A673 (cell line): ENCODE results near the gene PPP1R2B. TPM values are rescaled to one million over a fixed set of nuclear protein-coding genes. Genes with fewer than 3 reads are reported as not detected.

Experiments used
- BruUV-seq: library from RNA; stranded (reverse); fragments of 400-500 nt; replicated peaks from 2 replicates; lab custom pipeline; 2021; lab: Mats Ljungman, UMichigan
- CTCF ChIA-PET: fragments of 300-600 bp; sonication (Branson Sonifier 250); formaldehyde crosslinking; loops from one replicate; lab custom pipeline; 2022; ENCODE audit warnings: antibody characterized with exemption; lab: Charles Lee
- POLR2A ChIA-PET: fragments of 300-600 bp; sonication (Branson Sonifier 250); formaldehyde crosslinking; loops from one replicate; lab custom pipeline; 2022; ENCODE audit warnings: antibody characterized with exemption; ENCODE audit not compliant: low non-redundant PET; lab: Charles Lee
- DNase-seq: peaks from one replicate; pipeline ENCODE4 v3.0.0-alpha.2; 2015; ENCODE audit warnings: low spot score
- H3K27ac ChIP-seq: fragments of 200-600 bp; sonication (generic); 2 replicates; pipeline ENCODE4 v1.5.1; 2016; ENCODE audit warnings: mixed run types, low read depth, mild to moderate bottlenecking, mixed read lengths, antibody characterized with exemption, low read length; ENCODE audit not compliant: poor library complexity, severe bottlenecking
- H3K27me3 ChIP-seq: fragments of 200-600 bp; sonication (generic); replicated peaks from 2 replicates; pipeline ENCODE4 v1.6.1; 2017; ENCODE audit warnings: mixed run types, low read depth, mild to moderate bottlenecking, mixed read lengths, antibody characterized with exemption, low read length; ENCODE audit not compliant: insufficient read depth, poor library complexity
- H3K36me3 ChIP-seq: fragments of 200-600 bp; sonication (generic); 2 replicates; pipeline ENCODE4 v1.6.1; 2016; ENCODE audit warnings: mixed run types, mild to moderate bottlenecking, mixed read lengths, antibody characterized with exemption, low read length; ENCODE audit not compliant: insufficient read depth, poor library complexity, severe bottlenecking
- H3K4me1 ChIP-seq: fragments of 200-600 bp; sonication (generic); 2 replicates; pipeline ENCODE4 v1.6.1; 2017; ENCODE audit warnings: mixed run types, mild to moderate bottlenecking, mixed read lengths, antibody characterized with exemption, low read length; ENCODE audit not compliant: insufficient read depth, poor library complexity, severe bottlenecking
- H3K4me3 ChIP-seq: fragments of 200-600 bp; sonication (generic); 2 replicates; pipeline ENCODE4 v1.5.1; 2016; ENCODE audit warnings: low read depth, mixed run types, mild to moderate bottlenecking, mixed read lengths, low read length; ENCODE audit not compliant: poor library complexity, severe bottlenecking
- H3K9me3 ChIP-seq: fragments of 200-600 bp; sonication (generic); 2 replicates; pipeline ENCODE4 v1.6.1; 2016; ENCODE audit warnings: mixed run types, low read depth, mild to moderate bottlenecking, mixed read lengths, antibody characterized with exemption, low read length; ENCODE audit not compliant: poor library complexity, severe bottlenecking
- EZH2 ChIP-seq: fragments of 200-600 bp; sonication (generic); IDR thresholded peaks from 2 replicates; pipeline ENCODE4 v1.6.1; 2017; ENCODE audit warnings: borderline replicate concordance, low read depth, mild to moderate bottlenecking, mixed read lengths, antibody characterized with exemption, low read length; ENCODE audit not compliant: poor library complexity, severe bottlenecking
- intact Hi-C: fragments of 100-400 bp; cut with micrococcal nuclease; formaldehyde crosslinking; loops from one replicate; pipeline ENCODE4 v1.10.0; 2022; ENCODE audit not compliant: unreplicated experiment
- total RNA-seq: library from RNA; stranded (reverse); gene quantifications from 2 replicates; pipeline ENCODE4 v1.2.3, GENCODE V29; 2021
- TF ChIP-seq, protein P1 (sequence below): fragments of 300-800, 200-600 bp; sonication (generic); conservative IDR thresholded peaks from 2 replicates; pipeline ENCODE4 v1.5.1; 2017; ENCODE audit warnings: low read depth, mild to moderate bottlenecking, antibody characterized with exemption, low read length, moderate library complexity, mixed read lengths

Gene PPP1R2B
- total RNA-seq, 1 experiment from 2014 or later = not detected

DNA sequence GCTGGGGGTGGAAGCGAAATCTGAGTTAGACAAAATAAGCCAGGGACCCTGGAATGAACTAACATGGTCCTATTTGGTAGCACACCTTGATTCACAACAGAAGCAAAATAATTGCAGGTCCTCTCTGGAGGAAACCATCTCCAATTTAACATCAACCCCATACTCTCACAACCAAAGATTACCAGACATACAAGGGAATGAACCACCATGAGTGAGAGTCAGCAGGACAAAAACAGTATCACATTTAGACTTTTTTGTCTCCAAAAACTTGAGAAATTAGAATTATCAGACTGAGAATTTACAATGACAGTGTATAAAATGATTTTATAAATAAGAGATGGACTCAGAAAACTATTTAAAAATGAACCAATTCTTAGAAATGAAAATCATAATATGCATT, 21.1 kb downstream of the PPP1R2B start:
- POLR2A ChIA-PET = no interaction called here
- no TSS peak for BruUV-seq
- no peak overlapping the region for H3K27ac ChIP-seq

DNA sequence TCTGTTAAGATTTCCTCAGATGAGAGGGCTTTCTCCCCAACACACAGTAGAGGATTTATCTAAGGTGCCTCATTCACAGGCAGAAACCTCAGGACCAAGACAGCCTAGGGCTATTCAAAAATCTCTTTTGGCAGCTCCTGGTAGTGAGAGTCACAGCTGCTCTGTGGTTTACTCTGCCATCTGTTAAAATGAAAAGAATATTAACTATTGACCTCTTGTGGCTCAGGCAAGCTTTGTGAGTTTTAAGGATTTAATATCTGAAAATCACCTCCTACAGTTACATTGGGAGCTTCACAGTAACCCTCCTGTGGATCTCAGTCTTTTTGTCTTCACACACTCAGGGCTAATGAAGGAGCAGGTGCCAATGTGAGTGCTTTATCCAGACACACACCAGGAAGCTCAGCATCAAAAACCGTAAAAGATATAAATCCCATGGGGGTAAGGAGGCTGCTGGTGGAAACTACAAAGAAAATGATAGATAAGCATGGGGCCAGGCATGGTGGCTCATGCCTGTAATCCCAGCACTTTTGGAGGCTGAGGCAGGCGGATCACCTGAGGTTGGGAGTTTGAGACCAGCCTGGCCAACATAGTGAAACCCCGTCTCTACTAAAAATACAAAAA, 29.7 kb downstream of the PPP1R2B start:
- Histone ChIP-seq H3K27ac (no peak overlapping the region), H3K4me3 (no peak overlapping the region), H3K27me3 (peaks cover 3% of the 10 kb centered on the region), H3K4me1 (no peaks in the 10 kb centered on the region), H3K9me3 (no peaks in the 10 kb centered on the region), H3K36me3 (no peaks in the 10 kb centered on the region)
- intact Hi-C loops = no loop called here
- BruUV-seq = no TSS peak
- no peak for DNase-seq
- TF ChIP-seq, protein P1, sequence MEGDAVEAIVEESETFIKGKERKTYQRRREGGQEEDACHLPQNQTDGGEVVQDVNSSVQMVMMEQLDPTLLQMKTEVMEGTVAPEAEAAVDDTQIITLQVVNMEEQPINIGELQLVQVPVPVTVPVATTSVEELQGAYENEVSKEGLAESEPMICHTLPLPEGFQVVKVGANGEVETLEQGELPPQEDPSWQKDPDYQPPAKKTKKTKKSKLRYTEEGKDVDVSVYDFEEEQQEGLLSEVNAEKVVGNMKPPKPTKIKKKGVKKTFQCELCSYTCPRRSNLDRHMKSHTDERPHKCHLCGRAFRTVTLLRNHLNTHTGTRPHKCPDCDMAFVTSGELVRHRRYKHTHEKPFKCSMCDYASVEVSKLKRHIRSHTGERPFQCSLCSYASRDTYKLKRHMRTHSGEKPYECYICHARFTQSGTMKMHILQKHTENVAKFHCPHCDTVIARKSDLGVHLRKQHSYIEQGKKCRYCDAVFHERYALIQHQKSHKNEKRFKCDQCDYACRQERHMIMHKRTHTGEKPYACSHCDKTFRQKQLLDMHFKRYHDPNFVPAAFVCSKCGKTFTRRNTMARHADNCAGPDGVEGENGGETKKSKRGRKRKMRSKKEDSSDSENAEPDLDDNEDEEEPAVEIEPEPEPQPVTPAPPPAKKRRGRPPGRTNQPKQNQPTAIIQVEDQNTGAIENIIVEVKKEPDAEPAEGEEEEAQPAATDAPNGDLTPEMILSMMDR = no peak
- no peak for TF ChIP-seq EZH2
- ChIA-PET CTCF (interaction anchor here (0.6 kb wide), 1 partner anchor 34 kb away, joined by 3 read pairs; no protein-coding TSS in a partner anchor), POLR2A (no interaction called here)

More for the DNA sequence above, 21.1 kb downstream of the PPP1R2B start:
- CTCF ChIA-PET = no interaction called here
- Histone ChIP-seq H3K4me1 (no peaks in the 10 kb centered on the region), H3K36me3 (no peaks in the 10 kb centered on the region), H3K4me3 (no peak overlapping the region), H3K27me3 (no peaks in the 10 kb centered on the region), H3K9me3 (no peaks in the 10 kb centered on the region)
- no peak for DNase-seq
- intact Hi-C loops = no loop called here
- no peak for TF ChIP-seq EZH2
- TF ChIP-seq, protein P1 = no peak

DNA sequence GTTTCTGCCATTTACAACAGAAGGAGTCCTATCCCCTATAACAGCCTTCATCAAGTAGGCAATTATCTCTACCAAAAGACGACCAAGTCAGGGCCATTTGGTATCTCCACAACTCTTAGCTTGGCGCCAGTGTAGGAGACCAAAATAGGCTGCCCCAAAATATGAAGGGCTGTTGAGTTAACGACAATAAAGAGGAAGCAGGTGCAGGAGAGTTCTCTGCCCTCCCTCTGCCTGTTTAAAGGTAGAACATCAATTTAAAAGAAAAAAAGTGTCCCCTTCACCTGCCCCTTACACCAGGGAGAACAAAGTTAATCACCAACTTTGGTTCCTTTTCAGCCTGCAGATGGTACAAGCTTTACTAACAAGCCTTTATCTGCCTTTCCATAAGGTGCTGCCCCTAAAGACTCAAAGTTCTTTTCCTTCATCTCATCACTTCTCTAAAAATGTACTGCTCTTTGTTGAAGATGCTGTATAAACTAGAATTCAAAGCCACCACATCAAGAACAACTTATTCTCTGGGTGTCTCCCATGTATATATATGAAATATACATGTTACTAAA, 33.3 kb downstream of the PPP1R2B start:
- H3K27ac ChIP-seq = no peak overlapping the region
- no peaks in the 10 kb centered on the region for H3K4me1 ChIP-seq
- no peaks in the 10 kb centered on the region for H3K9me3 ChIP-seq
- ChIA-PET POLR2A (no interaction called here), CTCF (no interaction called here)
- intact Hi-C loops = no loop called here
- H3K4me3 ChIP-seq = no peak overlapping the region
- H3K27me3 ChIP-seq = peaks cover 3% of the 10 kb centered on the region
- TF ChIP-seq EZH2 = no peak
- TF ChIP-seq, protein P1 = no peak
- DNase-seq = no peak
- BruUV-seq = no TSS peak
- H3K36me3 ChIP-seq = no peaks in the 10 kb centered on the region
